ENCODE results near the gene CRTC3.

DNA sequence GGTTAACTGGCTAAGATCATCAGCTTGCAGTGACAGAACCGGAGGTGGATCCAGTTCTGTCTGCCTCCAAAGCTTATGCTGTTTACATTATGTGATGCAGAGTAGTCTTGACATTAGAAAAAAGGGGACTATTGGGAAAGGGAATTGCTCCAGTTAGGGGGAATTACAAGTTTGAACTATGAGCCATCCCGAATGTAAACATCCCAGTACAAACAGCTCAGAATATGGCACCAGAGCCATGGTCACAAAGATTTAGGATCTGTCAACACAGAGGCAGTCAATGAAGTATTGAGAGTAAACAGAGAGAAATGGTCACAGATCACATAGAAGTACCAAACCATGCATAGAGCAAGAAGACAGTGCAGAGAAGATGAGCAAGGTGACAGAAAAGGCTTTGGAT is 39.8 kb upstream of the CRTC3 start:
- TF ChIP-seq, protein P1, sequence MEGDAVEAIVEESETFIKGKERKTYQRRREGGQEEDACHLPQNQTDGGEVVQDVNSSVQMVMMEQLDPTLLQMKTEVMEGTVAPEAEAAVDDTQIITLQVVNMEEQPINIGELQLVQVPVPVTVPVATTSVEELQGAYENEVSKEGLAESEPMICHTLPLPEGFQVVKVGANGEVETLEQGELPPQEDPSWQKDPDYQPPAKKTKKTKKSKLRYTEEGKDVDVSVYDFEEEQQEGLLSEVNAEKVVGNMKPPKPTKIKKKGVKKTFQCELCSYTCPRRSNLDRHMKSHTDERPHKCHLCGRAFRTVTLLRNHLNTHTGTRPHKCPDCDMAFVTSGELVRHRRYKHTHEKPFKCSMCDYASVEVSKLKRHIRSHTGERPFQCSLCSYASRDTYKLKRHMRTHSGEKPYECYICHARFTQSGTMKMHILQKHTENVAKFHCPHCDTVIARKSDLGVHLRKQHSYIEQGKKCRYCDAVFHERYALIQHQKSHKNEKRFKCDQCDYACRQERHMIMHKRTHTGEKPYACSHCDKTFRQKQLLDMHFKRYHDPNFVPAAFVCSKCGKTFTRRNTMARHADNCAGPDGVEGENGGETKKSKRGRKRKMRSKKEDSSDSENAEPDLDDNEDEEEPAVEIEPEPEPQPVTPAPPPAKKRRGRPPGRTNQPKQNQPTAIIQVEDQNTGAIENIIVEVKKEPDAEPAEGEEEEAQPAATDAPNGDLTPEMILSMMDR (IDR thresholded peaks at IDR 0.05) = no peak
- TF ChIP-seq POLR2A (IDR thresholded peaks at IDR 0.05) = no peak

All from Peyer's patch (tissue), 4 donors.